Measurements from ENCODE around the gene APOF. TPM values are rescaled to one million over a fixed set of nuclear protein-coding genes. Genes with fewer than 3 reads are reported as not detected.
"Not testable (repeated sequence)": the region's sequence is repeated elsewhere in the genome, so short reads cannot be mapped to it uniquely, and the experiment has no call there.

Gene APOF
- total RNA-seq, 1 donor from 2014 or later, result not detected

DNA sequence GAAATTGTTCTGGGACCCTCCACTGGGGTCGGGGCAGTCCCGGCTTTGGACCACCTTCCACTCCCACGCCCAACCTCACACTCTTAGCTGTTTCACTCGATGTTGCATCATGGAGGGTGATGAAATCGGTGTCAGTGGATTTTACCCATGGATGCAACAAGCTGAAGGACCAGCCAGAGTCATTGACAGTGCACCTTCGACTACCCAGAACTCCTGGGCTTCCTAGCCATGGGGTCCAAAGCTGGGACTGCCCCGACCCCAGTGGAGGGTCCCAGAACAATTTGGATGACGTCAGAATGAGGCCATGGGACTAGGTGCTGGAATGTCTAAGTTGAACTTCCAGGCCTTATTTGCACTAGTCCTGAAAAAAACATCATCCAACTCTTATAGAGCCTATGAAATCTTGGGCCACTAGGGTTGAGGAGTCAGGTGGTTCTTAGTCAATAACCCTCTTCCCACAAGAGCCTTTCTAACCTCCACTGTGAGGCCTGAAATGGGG is 24.9 kb downstream of the APOF start:
- TF ChIP-seq, protein P1, sequence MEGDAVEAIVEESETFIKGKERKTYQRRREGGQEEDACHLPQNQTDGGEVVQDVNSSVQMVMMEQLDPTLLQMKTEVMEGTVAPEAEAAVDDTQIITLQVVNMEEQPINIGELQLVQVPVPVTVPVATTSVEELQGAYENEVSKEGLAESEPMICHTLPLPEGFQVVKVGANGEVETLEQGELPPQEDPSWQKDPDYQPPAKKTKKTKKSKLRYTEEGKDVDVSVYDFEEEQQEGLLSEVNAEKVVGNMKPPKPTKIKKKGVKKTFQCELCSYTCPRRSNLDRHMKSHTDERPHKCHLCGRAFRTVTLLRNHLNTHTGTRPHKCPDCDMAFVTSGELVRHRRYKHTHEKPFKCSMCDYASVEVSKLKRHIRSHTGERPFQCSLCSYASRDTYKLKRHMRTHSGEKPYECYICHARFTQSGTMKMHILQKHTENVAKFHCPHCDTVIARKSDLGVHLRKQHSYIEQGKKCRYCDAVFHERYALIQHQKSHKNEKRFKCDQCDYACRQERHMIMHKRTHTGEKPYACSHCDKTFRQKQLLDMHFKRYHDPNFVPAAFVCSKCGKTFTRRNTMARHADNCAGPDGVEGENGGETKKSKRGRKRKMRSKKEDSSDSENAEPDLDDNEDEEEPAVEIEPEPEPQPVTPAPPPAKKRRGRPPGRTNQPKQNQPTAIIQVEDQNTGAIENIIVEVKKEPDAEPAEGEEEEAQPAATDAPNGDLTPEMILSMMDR (IDR thresholded peaks at IDR 0.05), result no peak
- H3K27ac Mint-ChIP-seq (ENCODE audit: unreplicated experiment), result no peak overlapping the region
- no peaks in the 10 kb centered on the region for H3K27me3 Mint-ChIP-seq (ENCODE audit: unreplicated experiment)
- H3K4me1 Mint-ChIP-seq (ENCODE audit: unreplicated experiment), result peaks cover 14% of the 10 kb centered on the region
- no peaks in the 10 kb centered on the region for H3K9me3 Mint-ChIP-seq (ENCODE audit: unreplicated experiment)
- DNase-seq (ENCODE audit: extremely low spot score, unreplicated experiment), result no peak
- H3K4me3 Mint-ChIP-seq (ENCODE audit: unreplicated experiment), result no peak overlapping the region
- H3K36me3 Mint-ChIP-seq (ENCODE audit: unreplicated experiment), result no peaks in the 10 kb centered on the region

DNA sequence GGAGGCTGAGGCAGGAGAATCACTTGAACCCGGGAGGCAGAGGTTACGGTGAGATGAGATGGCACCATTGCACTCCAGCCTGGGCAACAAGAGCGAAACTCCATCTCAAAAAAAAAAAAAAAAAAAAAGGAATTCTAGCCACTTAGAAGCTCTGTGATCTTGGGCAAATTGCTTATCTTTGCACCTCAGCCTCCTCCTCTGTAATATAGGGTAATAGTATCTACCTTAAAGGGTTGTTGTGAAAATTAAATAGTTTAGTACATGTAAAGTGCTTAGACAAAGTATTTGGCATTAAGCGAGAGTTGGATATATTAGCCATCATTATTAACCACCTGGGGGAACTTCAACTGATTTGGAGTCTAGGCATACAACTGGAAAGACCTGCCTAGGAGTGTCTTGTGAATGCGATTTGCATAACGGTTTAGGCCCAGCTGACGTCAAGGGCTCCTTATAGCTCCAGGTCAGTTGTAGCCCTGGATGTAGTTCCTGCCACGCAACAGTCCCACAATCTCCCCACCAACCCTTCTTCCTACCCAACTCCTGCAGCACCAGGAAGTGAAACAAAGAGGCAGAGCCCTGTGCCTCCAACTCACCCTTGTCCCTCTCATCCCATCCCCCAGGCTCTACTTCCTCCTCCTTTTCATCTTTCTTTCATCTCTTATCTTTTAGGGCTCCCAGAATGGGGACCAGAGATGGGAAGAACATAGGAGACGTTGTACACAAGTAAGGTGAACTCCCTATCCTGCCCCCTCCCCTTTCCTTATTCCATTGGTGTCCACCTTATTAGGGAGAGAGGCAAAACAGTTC is 26.1 kb downstream of the APOF start:
- H3K4me1 Mint-ChIP-seq (ENCODE audit: unreplicated experiment), result peaks cover 17% of the 10 kb centered on the region
- DNase-seq (ENCODE audit: extremely low spot score, unreplicated experiment), result no peak
- H3K27ac Mint-ChIP-seq (ENCODE audit: unreplicated experiment), result no peak overlapping the region
- no peaks in the 10 kb centered on the region for H3K36me3 Mint-ChIP-seq (ENCODE audit: unreplicated experiment)
- H3K4me3 Mint-ChIP-seq (ENCODE audit: unreplicated experiment), result no peak overlapping the region
- no peaks in the 10 kb centered on the region for H3K9me3 Mint-ChIP-seq (ENCODE audit: unreplicated experiment)
- no peaks in the 10 kb centered on the region for H3K27me3 Mint-ChIP-seq (ENCODE audit: unreplicated experiment)
- TF ChIP-seq, protein P1 (IDR thresholded peaks at IDR 0.05), result no peak

DNA sequence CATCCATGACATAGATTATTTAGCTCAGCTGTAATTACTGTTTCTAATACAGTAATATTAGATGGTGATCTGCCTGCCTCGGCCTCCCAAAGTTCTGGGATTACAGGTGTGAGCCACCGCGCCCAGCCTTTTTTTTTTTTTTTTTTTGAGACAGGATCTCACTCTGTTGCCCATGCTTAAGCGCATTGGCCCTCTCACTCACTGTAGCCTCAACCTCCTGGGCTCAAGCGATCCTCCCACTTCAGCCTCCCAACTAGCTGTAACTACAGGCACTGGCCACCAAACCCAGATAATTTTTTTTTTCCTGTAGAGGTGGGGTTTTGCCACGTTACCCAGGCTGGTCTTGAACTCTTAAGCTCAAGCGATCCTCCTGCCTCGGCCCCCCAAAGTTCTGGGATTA is 27.1 kb downstream of the APOF start:
- peaks cover 17% of the 10 kb centered on the region for H3K4me1 Mint-ChIP-seq (ENCODE audit: unreplicated experiment)
- H3K27ac Mint-ChIP-seq (ENCODE audit: unreplicated experiment); H3K9me3 Mint-ChIP-seq (ENCODE audit: unreplicated experiment); DNase-seq (ENCODE audit: extremely low spot score, unreplicated experiment); H3K36me3 Mint-ChIP-seq (ENCODE audit: unreplicated experiment); H3K4me3 Mint-ChIP-seq (ENCODE audit: unreplicated experiment); H3K27me3 Mint-ChIP-seq (ENCODE audit: unreplicated experiment): not testable (repeated sequence)

DNA sequence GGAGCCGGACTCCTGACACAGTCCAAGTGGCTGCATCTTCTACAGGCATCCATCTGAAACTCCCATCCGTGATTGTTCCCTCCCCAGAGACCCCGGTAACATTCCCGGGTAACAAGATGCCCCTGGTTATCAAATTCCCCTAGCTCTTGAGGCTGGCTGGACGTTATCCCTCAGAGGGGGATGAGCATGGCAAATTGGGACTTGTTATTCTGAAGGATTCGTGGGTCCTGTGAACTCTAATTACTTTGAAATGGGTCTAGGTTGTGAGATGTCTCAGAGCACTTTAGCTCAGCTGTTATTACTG is 28.2 kb downstream of the APOF start:
- TF ChIP-seq, protein P1 (IDR thresholded peaks at IDR 0.05), result no peak
- Mint-ChIP-seq H3K4me1 (ENCODE audit: unreplicated experiment) (peaks cover 17% of the 10 kb centered on the region), H3K4me3 (ENCODE audit: unreplicated experiment) (peak overlapping the region; percentile 82), H3K27me3 (ENCODE audit: unreplicated experiment) (no peaks in the 10 kb centered on the region), H3K9me3 (ENCODE audit: unreplicated experiment) (no peaks in the 10 kb centered on the region), H3K36me3 (ENCODE audit: unreplicated experiment) (peaks cover 3% of the 10 kb centered on the region), H3K27ac (ENCODE audit: unreplicated experiment) (peak overlapping the region; percentile 97)
- no peak for DNase-seq (ENCODE audit: extremely low spot score, unreplicated experiment)

DNA sequence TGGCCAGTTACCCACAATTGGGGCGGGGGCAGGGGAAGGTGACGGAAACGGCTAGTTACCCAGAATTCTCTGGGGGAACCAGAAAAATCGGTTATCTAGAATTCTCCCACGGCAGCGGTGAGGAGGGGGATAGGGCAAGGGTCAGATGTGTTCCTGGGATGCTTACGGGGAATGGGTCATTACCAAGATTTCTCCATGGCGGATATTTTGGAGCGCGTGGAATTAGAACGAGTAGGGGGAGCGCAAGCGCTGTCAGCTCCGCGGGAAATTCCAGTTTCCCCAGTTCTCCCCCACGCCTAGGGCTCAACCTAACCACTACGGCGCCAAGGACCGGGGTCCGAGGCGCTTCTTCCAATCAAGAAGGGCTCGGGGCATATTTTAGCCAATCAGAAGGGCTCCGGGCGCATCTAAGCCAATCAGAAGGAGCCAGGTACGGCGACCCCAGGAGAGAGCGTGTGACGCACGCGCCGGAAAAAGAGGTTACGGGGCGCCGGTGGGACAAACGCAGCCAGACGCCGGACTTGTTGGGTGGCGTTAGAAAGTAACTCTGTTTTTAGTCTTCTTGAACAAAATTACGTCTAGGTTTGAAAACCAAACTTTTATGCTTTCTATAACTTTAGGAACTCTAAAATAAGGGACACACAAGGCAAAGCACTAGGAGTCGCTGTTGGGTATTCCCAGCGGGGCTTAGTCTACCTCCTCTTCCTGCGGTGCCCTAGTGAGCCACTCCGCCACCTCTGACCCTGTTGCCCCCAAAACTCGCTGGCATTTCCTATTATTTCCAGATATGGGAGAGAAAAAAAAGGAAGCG is 28.8 kb downstream of the APOF start, which contains the start of gene PAN2:
Gene PAN2 (minus strand): TSS at position 322 of the 811 bp plus-strand sequence. CDS start 906 bp downstream, outside the sequence.
- Mint-ChIP-seq H3K27me3 (ENCODE audit: unreplicated experiment) (no peaks in the 10 kb centered on the region), H3K27ac (ENCODE audit: unreplicated experiment) (peak within 1 kb of the TSS; percentile 97), H3K36me3 (ENCODE audit: unreplicated experiment) (peaks cover 3% of the 10 kb centered on the region), H3K4me1 (ENCODE audit: unreplicated experiment) (peaks cover 17% of the 10 kb centered on the region), H3K4me3 (ENCODE audit: unreplicated experiment) (peak within 1 kb of the TSS; percentile 82), H3K9me3 (ENCODE audit: unreplicated experiment) (no peaks in the 10 kb centered on the region)
- DNase-seq (ENCODE audit: extremely low spot score, unreplicated experiment), result peak; percentile 95
- TF ChIP-seq, protein P1 (IDR thresholded peaks at IDR 0.05), result peak; percentile 81
